PFSK-1 (cell line): Measurements from ENCODE around the gene JPH3.

ENCODE experiments used
- FOXP2 ChIP-seq: optimal IDR thresholded peaks from 2 replicates; pipeline ENCODE3; 2011; ENCODE audit warnings: borderline replicate concordance, control low read depth, inconsistent platforms; ENCODE audit not compliant: insufficient read depth; ENCODE audit errors: extremely low read length, extremely low read depth
- POLR2AphosphoS5 ChIP-seq: IDR thresholded peaks from 2 replicates; pipeline ENCODE4 v1.6.1; 2012; ENCODE audit warnings: low read depth, mild to moderate bottlenecking, control low read depth, low read length, moderate library complexity
- REST ChIP-seq, 2 experiments: IDR thresholded peaks; 2 replicates each; pipeline versions ENCODE4 v1.6.1 to v1.8.0; 2011 to 2012; ENCODE audit warnings: low read depth in 2 of 2, low read length in 2 of 2, control low read depth in 1 of 2, inconsistent platforms in 1 of 2, mild to moderate bottlenecking in 1 of 2, moderate library complexity in 1 of 2; ENCODE audit not compliant: insufficient read depth in 1 of 2
- SIN3A ChIP-seq: IDR thresholded peaks from 2 replicates; pipeline ENCODE4 v1.6.1; 2012; ENCODE audit warnings: mild to moderate bottlenecking, low read length, moderate library complexity, borderline replicate concordance; ENCODE audit not compliant: insufficient read depth
- TAF1 ChIP-seq: IDR thresholded peaks from 2 replicates; pipeline ENCODE4 v1.6.1; 2012; ENCODE audit warnings: low read length, control low read depth, borderline replicate concordance; ENCODE audit not compliant: insufficient read depth

JPH3 gene

DNA sequence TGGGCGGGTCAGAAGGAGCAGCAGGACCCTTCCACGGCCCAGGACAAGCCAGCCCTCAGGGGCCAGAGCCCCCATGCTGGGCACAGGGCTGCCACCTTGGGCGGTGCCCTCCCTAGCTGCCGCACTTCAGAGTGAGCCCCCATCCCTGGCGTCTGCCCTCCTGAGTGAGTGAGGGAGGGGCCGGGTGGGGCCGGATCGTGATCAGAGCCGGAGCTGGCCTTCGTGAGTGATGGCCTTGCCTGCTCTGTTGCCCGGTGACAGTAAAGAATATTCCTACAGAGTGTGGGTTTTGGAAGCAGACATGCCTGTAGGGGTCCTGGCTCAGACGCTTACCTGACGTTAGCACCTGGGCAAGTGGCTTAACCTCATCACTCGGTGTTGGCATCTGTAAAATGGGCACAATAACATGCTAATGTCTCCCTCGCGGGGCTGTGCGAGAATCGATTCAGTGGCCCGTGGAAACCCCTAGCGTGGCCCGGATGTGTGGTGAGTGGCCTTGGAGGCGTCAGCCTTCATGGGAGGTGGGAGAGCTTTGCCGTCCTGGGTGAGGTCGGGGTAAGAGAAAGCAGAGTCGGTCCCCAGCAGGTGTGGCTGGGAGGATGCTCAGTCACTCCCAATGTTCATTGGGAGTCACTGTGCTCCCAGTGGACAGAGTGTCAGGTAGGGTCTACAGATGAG is 26.1 kb downstream of the JPH3 start:
- TF ChIP-seq TAF1 (no peak), POLR2AphosphoS5 (no peak), SIN3A (no peak), FOXP2 (no peak), REST (IDR thresholded peaks at IDR 0.05; ENCODE audit: insufficient read depth in 1 of 2, low read depth in 2 of 2, low read length in 2 of 2) (no peak)

- TF ChIP-seq REST (IDR thresholded peaks at IDR 0.05; ENCODE audit: insufficient read depth in 1 of 2, low read depth in 2 of 2, low read length in 2 of 2), result no peak
- no peak for TF ChIP-seq SIN3A
- TF ChIP-seq FOXP2, result no peak
- TF ChIP-seq TAF1, result no peak
- no peak for TF ChIP-seq POLR2AphosphoS5
These were observed 26.6 kb downstream of the JPH3 start for GRCh38 chr16:87628940-87629339.

DNA sequence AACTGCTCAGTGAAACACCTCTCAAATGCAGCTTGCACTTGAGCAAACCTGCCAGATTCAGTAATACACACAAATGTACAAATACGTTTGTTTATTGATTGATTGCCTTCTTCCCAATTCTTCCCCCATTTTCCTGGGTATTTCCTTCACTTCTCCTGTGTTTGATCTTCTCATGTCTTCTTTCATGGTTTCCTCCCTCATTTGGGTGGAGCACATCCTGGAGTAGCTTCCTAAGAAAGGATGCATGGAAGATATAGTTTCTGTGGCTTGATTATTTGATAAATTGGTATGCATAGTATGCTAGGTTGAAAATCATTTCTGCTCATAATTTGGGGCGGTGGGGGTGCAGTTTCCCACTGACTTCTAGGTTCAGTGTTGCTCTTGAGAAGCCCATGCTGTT is 28.8 kb downstream of the JPH3 start:
- TF ChIP-seq SIN3A, result no peak
- no peak for TF ChIP-seq POLR2AphosphoS5
- no peak for TF ChIP-seq REST (IDR thresholded peaks at IDR 0.05; ENCODE audit: insufficient read depth in 1 of 2, low read depth in 2 of 2, low read length in 2 of 2)
- no peak for TF ChIP-seq FOXP2
- no peak for TF ChIP-seq TAF1

DNA sequence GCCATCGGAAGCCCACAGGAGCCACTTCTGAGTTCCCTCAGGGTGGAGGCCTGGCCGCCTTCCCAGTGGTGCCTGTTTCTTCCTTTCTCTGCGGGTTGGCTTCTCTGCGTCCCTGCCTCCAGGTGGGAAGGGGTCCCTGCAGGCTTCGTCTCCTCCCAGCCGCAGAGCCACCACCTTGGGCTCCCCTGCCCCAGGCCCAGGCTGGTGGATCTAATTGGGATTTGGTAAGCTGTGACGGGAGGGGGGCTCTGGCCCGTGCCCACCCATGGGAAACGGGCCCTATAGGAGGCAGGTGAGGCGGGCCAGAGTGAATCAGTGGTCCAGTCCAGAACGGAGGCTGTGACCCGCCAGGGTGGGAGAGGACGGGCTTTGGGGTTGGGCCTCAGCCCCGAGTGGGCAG is 32.1 kb downstream of the JPH3 start:
- TF ChIP-seq POLR2AphosphoS5 (no peak), FOXP2 (no peak), REST (IDR thresholded peaks at IDR 0.05; ENCODE audit: insufficient read depth in 1 of 2, low read depth in 2 of 2, low read length in 2 of 2) (no peak), SIN3A (no peak), TAF1 (no peak)

DNA sequence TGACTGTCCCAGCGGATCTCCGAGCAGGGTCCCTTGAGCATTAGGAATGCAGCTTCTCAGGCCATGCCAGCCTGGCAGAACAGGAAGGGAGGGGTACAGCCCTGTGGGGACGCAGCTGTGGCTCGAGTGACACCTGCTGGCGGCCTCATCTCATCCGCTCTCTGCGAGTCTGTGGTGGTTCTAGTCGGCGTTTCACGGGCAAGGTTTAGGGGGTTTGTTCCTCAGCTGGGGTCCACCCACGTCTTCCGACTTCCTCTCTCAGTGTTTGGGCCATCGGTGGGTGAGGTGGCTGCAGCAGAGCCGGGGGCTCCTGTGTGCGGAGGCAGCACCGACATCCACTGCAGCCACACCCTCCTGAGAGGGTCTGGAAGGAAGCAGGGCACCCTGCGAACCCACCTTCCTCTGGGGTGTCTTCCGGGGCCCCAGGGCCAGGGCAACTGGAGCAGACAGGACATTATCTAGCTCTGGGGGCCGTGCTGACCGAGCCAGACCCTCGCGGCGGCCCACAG is 33.3 kb downstream of the JPH3 start:
- TF ChIP-seq REST (IDR thresholded peaks at IDR 0.05; ENCODE audit: insufficient read depth in 1 of 2, low read depth in 2 of 2, low read length in 2 of 2), result no peak
- TF ChIP-seq FOXP2, result no peak
- no peak for TF ChIP-seq SIN3A
- no peak for TF ChIP-seq TAF1
- TF ChIP-seq POLR2AphosphoS5, result no peak
